Measurements from ENCODE around the gene ASAP2.

ASAP2 gene

GRCh38 chr2:9330612-9331270 lies 124.1 kb downstream of the ASAP2 start:
- no peak for DNase-seq

- no peak for DNase-seq
Observed at GRCh38 chr2:9331704-9332103, 125.1 kb downstream of the ASAP2 start.

- DNase-seq: no peak
Observed at GRCh38 chr2:9332136-9332852, 125.7 kb downstream of the ASAP2 start.

GRCh38 chr2:9332853-9333245 lies 126.2 kb downstream of the ASAP2 start:
- DNase-seq: no peak

- peak; percentile 90 for DNase-seq
Observed at GRCh38 chr2:9333591-9334171, 127.1 kb downstream of the ASAP2 start.

GRCh38 chr2:9334761-9335160 lies 128.1 kb downstream of the ASAP2 start:
- no peak for DNase-seq

GRCh38 chr2:9335322-9335832 lies 128.8 kb downstream of the ASAP2 start:
- peak; percentile 18 for DNase-seq

- DNase-seq: peak; percentile 85
Observed at GRCh38 chr2:9336241-9336575, 129.6 kb downstream of the ASAP2 start.

GRCh38 chr2:9336576-9337314 lies 130.1 kb downstream of the ASAP2 start:
- DNase-seq: peak; percentile 93

- DNase-seq: no peak
Observed at GRCh38 chr2:9337901-9338300, 131.3 kb downstream of the ASAP2 start.

GRCh38 chr2:9341337-9341887 lies 134.8 kb downstream of the ASAP2 start:
- no peak for DNase-seq

GRCh38 chr2:9342659-9343058 lies 136.0 kb downstream of the ASAP2 start:
- no peak for DNase-seq

- no peak for DNase-seq
Observed at GRCh38 chr2:9343524-9343923, 136.9 kb downstream of the ASAP2 start.

- no peak for DNase-seq
Observed at GRCh38 chr2:9344434-9344833, 137.8 kb downstream of the ASAP2 start.

GRCh38 chr2:9345343-9345742 lies 138.7 kb downstream of the ASAP2 start:
- DNase-seq: no peak

- DNase-seq: no peak
Observed at GRCh38 chr2:9345997-9346396, 139.4 kb downstream of the ASAP2 start.

GRCh38 chr2:9346885-9347284 lies 140.3 kb downstream of the ASAP2 start:
- no peak for DNase-seq

GRCh38 chr2:9347411-9347881 lies 140.8 kb downstream of the ASAP2 start:
- no peak for DNase-seq

GRCh38 chr2:9354318-9354717 lies 147.7 kb downstream of the ASAP2 start:
- DNase-seq: no peak

GRCh38 chr2:9355270-9355669 lies 148.7 kb downstream of the ASAP2 start:
- DNase-seq: no peak

GRCh38 chr2:9355716-9356115 lies 149.1 kb downstream of the ASAP2 start:
- DNase-seq: no peak

- no peak for DNase-seq
Observed at GRCh38 chr2:9356261-9356660, 149.6 kb downstream of the ASAP2 start.

- DNase-seq: no peak
Observed at GRCh38 chr2:9358846-9359245, 152.2 kb downstream of the ASAP2 start.
